Lower lobe of right lung (tissue), 2 donors: ENCODE measurements around the gene GPR33. TPM values are rescaled to one million over a fixed set of nuclear protein-coding genes. Genes with fewer than 3 reads are reported as not detected.

Experiments used
- ATAC-seq, 2 donors: fragments of 200-7000 bp; cut with Tn5 transposase; one replicate each; pipeline ENCODE4 v1.9.1; 2020 to 2022; ENCODE audit warnings: mild to moderate bottlenecking in 2 of 2, moderate library complexity in 2 of 2
- DNase-seq: peaks from one replicate; pipeline ENCODE4 v3.0.0-alpha.2; 2020
- H3K27ac ChIP-seq: fragments of 200-600 bp; one replicate; pipeline ENCODE4 v1.8.0; 2022
- H3K27me3 ChIP-seq: fragments of 200-600 bp; one replicate; pipeline ENCODE4 v1.8.0; 2022; ENCODE audit warnings: low read depth
- H3K36me3 ChIP-seq: fragments of 200-600 bp; one replicate; pipeline ENCODE4 v1.8.0; 2022; ENCODE audit warnings: mild to moderate bottlenecking
- H3K4me1 ChIP-seq: fragments of 200-600 bp; one replicate; pipeline ENCODE4 v1.8.0; 2022
- H3K4me3 ChIP-seq: fragments of 200-600 bp; one replicate; pipeline ENCODE4 v1.8.0; 2022; ENCODE audit warnings: mild to moderate bottlenecking
- H3K9me3 ChIP-seq: fragments of 200-600 bp; one replicate; pipeline ENCODE4 v1.8.0; 2022
- CTCF ChIP-seq: fragments of 200-600 bp; IDR thresholded peaks from one replicate; pipeline ENCODE4 v1.8.0; 2022; ENCODE audit warnings: antibody characterized with exemption, mild to moderate bottlenecking
- intact Hi-C: fragments of 100-400 bp; cut with DNase I; formaldehyde crosslinking; loops from one replicate; pipeline ENCODE4 v1.11.0; 2022
- long read RNA-seq: library from polyadenylated mRNA; unstranded; transcript quantifications from one replicate; pipeline ENCODE4 v2.0.0, GENCODE V29; 2021
- total RNA-seq: library from RNA; stranded (reverse); fragmentation: NEBNext Ultra II Directional; extraction: Animal tissue kit (Norgen Biotek cat#: 25700); gene quantifications from one replicate; pipeline ENCODE4 v1.2.1, GENCODE V29; 2021
- donor health status: DM: no; HTN: yes; CAD: no; lungs with severe emphysema.

The GPR33 gene
- total RNA-seq = not detected
- long read RNA-seq, partial matches to known transcripts = 0 of 2 reads
- long read RNA-seq, other reads (novel, unspliced or antisense) = 0 of 2 reads

DNA sequence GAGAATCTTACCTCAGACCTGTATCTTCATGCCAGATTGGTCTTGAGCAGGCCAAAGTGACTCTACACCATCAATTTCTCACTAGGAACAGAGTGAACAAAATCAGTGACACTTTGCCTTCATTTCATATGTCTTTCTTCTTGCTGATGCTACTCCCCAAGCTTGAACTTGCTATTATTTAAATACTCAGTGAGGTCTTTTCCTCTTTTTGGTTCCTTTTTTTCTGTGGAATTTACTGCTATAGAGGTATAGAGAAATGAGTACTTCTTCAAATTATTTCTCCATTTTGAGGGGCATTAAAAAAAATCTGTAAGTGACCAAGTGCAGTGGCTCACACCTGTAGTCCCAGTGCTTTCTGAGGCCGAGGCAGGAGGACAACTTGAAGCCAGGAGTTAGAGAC lies at the start of gene GPR33:
GPR33 (minus strand) TSS at position 154 of the 400 bp plus-strand sequence. CDS start 4,074 bp downstream, outside the sequence.
- Histone ChIP-seq H3K4me1 (peaks cover 6% of the 10 kb centered on the region), H3K4me3 (no peak within 1 kb of the TSS), H3K36me3 (no peaks in the 10 kb centered on the region), H3K27me3 (no peaks in the 10 kb centered on the region), H3K27ac (no peak within 1 kb of the TSS), H3K9me3 (no peaks in the 10 kb centered on the region)
- intact Hi-C loops = no loop called here
- no peak for ATAC-seq
- DNase-seq = no peak
- TF ChIP-seq CTCF = no peak

- H3K36me3 ChIP-seq = no peaks in the 10 kb centered on the region
- H3K27ac ChIP-seq = no peak overlapping the region
- TF ChIP-seq CTCF = no peak
- no peak for ATAC-seq
- H3K9me3 ChIP-seq = no peaks in the 10 kb centered on the region
- no peaks in the 10 kb centered on the region for H3K4me1 ChIP-seq
- intact Hi-C loops = no loop called here
- no peak for DNase-seq
- no peak overlapping the region for H3K4me3 ChIP-seq
- peaks cover 4% of the 10 kb centered on the region for H3K27me3 ChIP-seq
Observed at GRCh38 chr14:31536201-31536960, 48.5 kb upstream of the GPR33 start.

GRCh38 chr14:31530136-31530535 lies 42.3 kb upstream of the GPR33 start:
- no peaks in the 10 kb centered on the region for H3K27me3 ChIP-seq
- H3K4me3 ChIP-seq = no peak overlapping the region
- TF ChIP-seq CTCF = no peak
- intact Hi-C loops = no loop called here
- ATAC-seq (no peak), DNase-seq (no peak)
- H3K9me3 ChIP-seq = no peaks in the 10 kb centered on the region
- H3K27ac ChIP-seq = no peak overlapping the region
- no peaks in the 10 kb centered on the region for H3K36me3 ChIP-seq
- no peaks in the 10 kb centered on the region for H3K4me1 ChIP-seq

DNA sequence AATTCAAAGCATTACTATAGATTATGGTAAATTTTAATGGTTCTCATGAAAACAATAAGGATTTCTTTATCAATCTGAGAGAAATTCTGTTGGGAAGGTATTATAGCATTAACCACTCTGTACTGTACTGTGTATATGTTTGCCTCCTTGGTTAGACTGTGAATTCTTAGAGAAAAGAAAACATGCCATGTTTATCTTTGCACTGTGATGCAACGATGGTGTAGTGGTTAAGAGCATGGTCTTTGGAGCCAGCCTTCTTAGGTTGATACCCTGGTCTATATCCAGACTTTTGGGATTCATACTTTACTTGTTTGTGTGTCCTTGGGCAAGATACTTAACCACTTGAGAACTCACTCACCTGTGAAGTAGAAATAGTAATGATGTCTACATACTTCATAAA lies 41.2 kb upstream of the GPR33 start:
- no peak for TF ChIP-seq CTCF
- ATAC-seq = no peak
- no peak overlapping the region for H3K27ac ChIP-seq
- intact Hi-C loops = no loop called here
- no peaks in the 10 kb centered on the region for H3K27me3 ChIP-seq
- H3K36me3 ChIP-seq = no peaks in the 10 kb centered on the region
- H3K4me1 ChIP-seq = no peaks in the 10 kb centered on the region
- DNase-seq = no peak
- H3K9me3 ChIP-seq = no peaks in the 10 kb centered on the region
- no peak overlapping the region for H3K4me3 ChIP-seq

- H3K4me1 ChIP-seq = no peaks in the 10 kb centered on the region
- no peaks in the 10 kb centered on the region for H3K27me3 ChIP-seq
- no peak for TF ChIP-seq CTCF
- no peak overlapping the region for H3K27ac ChIP-seq
- no peak overlapping the region for H3K4me3 ChIP-seq
- no peaks in the 10 kb centered on the region for H3K36me3 ChIP-seq
- DNase-seq = no peak
- H3K9me3 ChIP-seq = no peaks in the 10 kb centered on the region
- intact Hi-C loops = no loop called here
- no peak for ATAC-seq
Observed at GRCh38 chr14:31527546-31527945, 39.7 kb upstream of the GPR33 start.
